Superior temporal gyrus (tissue), 1 donor: ENCODE measurements around the gene SVIL.
"Not testable (repeated sequence)": the region's sequence is repeated elsewhere in the genome, so short reads cannot be mapped to it uniquely, and the experiment has no call there.

Experiments
- DNase-seq: peaks from one replicate; pipeline ENCODE4 v3.0.0-alpha.2; 2016; ENCODE audit errors: extremely low spot score

SVIL gene

DNA sequence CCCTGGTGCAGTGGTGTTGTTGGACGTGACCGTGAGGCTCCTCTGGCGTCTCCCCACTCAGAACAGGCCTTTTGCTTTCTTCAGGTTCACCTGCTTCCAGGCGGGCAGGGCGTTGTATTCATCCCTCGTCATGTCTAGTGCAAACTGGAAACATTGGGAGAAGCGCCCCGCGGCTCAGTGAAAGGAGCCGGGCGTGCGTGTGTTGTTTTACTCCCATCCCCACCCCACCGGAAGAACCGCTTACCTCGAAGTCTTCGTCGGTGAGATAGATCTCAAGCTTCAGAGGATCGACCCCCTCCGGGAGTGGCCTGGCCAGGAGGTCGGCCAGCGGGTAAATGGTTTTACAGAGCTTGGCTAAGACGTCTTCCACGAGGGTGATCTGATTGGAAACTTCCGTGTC, 176.6 kb downstream of the SVIL start:
- not testable (repeated sequence) for DNase-seq

DNA sequence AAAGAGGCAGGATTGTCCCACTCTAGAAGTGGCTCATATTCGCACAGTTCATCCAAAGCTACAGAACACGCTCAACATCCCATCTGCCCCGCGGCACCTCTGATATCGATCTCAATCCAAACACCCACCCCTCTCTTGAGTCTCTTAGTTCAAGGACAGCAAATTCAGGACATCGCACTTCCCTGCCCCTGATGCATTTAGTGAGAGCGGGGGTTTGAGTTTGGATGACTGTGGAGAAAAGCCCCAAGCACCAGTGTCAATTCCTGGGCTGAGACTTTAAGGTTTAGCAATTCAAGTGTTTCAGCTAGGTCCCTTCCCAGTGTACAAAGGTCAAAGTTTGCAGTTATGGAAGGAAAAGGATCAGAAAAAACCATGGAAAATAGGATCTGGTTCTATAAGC, 179.7 kb downstream of the SVIL start:
- no peak for DNase-seq

DNA sequence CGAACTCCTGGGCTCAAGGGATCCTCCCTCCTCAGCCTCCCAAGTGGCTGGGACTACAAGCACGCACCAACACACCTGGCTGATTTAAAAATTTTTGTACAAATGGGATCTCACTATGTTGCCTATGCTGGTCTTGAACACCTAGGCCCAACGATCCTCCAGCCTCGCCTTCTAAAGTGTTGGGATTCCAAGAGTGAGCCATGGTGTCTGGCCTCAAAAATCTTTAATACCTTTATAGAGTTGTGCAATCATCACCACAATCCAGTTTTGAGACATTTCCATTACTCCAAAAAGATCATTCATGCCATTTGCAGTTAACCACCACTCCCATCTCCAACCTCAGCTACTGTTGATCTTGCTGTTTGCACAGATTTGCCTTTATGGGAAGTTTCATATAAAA, 180.5 kb downstream of the SVIL start:
- DNase-seq: no peak

DNA sequence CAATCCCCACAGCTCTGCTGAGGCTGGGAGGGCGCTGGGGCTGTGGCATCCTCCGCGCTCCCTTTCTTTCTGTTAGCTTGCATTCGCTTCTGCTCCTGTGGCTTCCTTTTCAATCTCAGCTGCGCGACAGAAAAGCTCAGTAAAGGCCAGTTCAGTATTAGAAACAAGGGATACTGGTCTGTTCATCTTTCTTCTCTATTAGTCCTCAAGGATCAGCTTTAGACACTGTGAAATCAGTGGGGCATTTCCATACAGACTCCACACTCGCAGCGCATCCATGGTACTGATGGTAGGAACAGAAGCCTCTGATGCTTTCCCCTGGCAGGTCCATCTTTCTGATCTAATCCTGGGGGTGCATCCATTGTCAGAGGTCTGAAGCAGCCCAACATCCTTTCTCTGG, 182.2 kb downstream of the SVIL start:
- no peak for DNase-seq

DNA sequence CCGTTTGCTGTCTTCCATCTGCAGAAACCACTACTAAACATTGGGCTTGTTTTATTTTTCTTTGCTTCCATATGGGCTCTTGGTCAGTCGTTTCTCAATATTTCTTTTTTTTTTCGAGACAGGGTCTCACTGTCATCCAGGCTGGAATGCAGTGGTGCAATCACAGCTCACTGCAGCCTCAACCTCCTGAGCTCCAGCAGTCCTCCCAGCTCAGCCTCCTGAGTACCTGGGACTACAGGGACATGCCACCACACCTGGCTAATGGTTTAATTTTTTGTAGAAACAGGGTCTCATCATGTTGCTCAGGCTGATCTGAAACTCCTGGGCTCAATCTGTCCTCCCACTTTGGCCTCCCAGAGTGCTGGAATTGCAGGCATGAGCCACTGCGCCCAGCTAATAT, 182.8 kb downstream of the SVIL start:
- DNase-seq: no peak

DNA sequence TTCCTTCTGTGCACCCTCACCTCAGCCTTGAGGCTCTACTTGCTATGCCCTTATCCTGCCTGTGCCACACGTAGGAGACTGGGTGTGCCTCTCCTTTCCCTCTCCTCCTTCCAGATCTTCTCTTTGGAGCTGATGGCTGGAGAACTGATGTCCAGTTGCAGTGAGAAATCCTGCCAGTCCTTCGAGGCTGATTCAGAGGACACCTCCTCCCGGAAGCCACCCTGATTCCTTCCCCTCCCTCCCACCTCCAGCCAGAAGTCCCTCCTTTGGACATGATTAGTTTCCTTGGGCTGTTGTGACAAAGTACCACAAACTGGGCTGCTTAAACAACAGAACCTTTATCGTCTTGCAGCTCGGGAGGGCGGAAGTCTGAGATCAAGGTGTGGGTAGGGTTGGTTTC, 184.4 kb downstream of the SVIL start:
- no peak for DNase-seq

DNA sequence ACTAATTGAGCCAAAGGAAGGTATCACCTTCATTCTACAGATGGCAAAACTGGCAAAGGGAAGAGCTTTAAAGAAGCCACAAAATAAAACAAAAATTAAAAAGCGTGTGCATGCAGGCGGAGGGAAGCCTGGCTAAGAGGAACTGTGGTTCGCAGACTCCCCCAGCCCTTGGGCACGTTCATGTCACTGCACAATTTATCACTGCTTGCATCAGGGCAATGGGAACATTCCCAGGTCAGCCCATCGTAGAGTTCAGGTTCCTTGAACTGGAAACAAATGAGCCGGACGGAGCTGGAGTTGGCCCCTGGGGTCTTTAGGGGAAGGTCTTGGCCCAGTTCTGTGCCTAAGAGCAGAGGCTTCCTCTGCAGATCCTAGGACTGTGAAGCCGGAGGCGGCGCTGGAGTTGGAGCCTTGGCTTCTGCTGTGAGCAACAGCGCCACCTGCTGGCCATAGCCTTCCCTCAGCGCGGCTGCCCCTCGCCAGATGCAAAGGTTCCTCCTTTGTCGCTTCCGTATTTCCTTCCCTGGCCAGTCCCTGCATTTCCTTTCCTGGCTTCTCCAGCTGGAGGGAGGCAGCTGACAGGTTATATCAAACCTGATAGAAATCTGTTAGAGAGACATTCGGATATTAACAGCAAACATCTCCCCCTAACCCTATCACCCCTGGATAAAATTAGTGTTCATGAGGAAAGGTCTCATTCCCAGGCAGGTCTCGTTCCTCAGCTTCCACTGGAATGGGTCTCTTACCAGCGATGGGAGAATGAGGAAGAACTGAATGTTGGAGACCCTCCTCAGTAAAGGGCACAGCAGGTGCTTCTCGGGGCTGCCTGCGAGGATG, 185.8 kb downstream of the SVIL start:
- DNase-seq: peak; percentile 84

DNA sequence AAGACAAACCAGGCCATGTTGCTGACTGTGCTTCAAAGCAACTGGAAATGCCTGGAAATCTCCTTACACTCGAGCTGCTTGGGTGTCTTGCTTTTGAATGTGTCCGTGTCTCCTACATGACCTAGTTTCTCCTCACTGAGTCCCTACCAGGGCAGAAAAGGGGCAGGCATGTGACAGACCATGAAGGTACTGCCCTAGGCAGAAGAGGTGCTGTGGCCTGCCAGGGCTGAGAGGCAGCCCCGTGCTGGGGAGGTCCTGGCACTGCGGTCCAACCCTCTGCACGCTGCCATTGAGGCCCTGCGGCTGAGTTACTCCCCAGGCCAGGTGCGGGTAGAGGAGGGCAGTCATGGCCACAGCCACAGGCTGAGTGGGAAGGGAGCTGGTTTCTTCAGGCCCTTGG, 186.6 kb downstream of the SVIL start:
- no peak for DNase-seq

DNA sequence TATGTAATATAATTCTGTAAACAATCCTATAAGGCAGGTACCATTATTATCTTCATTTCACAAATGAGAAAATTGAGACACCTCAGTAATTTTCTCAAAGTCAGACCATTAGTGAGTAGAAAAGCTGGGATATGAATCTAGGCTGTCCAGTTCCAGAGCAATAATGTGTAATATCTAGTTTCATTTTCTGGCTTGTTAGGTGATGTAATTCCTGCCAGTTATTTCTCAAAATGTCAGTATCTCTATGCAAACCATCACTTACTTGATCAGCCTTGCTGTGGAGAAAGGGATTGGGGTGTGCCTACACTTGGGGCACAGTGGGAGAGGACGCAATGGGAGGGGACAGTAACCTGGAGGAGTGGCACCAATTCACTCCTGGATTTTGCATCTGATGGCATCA, 188.4 kb downstream of the SVIL start:
- no peak for DNase-seq

DNA sequence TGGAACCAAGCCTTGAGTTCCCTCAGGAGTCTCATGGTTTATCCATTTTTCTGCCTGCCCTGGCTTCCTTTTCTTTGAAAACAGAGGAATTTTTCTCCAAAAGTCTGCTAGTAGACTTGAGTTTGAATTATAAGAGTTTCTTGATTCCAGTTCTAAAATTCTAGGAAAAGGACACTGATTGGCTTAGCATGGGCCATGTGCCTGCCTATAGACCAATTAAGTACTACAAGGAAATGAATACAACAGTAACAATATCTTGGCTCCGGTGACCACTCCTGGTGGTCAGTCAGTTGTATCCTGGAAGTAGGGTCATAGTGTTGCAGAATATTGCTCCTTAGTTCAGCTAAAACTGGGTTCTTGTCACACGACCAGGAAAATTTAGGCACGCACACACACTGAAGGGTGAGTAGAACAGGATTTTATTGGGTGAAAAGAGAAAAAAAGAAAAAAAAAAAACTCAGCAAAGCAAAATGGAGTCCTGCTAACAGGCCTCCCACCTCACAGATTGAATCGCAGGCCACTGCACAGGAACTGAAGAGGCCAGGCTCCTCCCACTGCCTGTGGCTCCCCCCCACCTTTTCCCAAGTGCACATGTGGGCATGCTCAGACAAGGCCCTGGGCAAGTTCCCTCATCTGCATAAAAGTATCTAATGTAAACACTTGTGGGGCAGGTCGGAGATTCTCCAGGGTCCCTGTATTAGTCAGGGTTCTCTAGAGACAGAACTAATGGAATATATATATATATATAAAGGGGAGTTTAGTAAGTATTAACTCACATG, 190.8 kb downstream of the SVIL start:
- no peak for DNase-seq

DNA sequence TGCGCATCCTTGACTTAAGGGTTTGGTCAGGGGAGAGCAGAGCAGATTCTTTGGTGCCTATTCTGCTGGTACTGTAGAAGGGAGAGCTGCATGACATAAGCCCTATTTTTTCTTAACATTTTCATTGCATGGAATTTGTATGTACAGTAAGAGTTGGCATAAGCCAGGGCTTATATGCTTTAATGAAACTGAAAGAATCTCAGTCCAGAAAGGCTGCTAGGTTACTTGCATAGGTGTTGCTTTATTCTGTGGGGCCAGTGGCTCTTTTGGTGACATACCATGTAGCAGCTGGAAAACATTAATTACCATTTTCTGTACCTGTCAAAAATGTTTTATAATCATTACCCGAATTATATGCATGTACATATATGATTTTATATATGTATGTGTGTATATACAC, 193.8 kb downstream of the SVIL start:
- no peak for DNase-seq

DNA sequence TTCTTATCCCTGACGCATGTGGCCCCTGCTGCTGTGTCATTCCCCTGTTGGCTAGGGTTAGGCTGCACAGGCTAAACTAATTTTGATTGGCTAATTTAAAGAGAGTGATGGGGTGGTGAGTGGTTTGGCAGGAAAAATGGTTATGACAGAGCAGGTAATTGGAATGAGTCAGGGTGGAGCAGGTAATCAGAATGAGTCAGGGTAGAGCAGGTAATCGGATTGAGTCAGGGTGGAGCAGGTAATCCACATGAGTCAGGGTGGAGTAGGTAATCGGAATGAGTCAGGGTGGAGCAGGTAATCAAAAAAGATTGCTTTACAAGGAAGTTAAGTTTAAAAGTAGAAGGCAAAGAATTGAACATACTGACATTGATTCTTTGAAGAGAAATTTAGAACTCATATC, 195.8 kb downstream of the SVIL start:
- DNase-seq: not testable (repeated sequence)

DNA sequence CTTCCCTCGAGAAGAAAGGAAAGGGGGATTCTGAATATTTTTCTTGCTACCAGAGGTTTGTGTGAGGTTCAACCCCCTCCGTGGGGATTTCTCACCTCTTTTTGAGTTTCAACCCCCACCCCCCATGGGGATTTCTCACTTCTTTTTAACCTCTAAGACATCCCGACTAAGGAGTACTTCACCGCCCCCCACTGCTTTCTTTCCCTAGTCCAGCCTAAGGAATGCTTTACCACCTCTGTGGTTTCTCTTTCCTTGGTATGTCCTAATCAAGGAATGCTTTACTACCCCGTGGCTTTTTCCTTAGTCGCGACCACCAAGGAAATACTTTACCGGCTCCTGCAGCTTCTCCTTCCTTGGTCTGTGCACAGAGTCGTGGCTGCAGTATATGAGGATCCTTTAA, 196.5 kb downstream of the SVIL start:
- no peak for DNase-seq

DNA sequence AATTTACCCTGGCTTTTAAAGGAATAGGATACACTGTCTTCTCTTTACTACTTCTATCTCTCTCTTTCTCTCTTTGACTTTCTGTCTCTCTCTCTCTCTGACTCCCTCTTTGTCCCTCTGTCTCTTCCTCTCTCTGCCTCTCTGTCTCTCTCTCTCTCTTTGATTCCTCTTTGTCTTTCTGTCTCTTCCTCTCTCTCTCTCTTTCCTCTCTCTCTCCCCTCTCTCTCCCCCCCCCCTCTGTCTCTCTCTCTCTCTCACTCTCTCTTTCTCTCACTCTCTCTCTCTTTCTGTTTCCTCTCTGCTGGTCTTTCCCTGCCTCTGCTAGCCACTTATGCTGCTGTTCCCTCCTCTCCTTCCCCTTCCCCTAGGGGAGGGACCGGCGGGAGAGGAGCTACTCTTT, 196.9 kb downstream of the SVIL start:
- DNase-seq: no peak

DNA sequence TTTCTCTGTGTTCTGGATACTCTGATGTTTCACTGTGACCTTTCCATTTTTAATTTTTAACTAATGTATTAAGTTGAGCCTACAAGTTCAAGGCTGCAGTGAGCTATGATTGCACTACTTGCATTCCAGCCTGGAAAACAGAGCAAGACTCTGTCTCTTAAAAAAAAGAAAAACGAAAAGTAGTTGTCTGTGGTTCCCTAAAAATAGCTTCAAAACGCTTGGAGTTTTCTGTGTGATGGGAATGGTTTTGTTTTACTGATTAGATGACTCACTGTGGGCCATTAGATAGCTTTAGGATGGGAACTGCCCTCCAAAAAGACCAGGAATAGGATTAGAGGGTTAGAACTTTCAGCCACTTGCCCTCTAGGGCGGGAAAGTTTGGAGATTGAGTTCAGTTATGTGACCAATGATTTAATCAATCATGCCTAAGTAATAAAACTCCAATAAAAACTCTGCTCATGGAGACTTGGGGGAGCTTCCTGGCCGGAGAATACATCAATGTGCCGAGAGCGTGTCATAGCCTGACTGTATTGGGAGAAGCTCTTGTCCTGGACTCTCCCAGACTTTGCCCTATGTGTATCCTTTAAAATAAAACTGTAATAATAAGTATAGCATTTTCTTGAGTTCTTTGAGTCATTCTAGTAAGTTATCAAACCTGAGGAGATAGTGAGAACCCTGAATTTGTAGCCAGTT, 198.8 kb downstream of the SVIL start:
- DNase-seq: no peak

DNA sequence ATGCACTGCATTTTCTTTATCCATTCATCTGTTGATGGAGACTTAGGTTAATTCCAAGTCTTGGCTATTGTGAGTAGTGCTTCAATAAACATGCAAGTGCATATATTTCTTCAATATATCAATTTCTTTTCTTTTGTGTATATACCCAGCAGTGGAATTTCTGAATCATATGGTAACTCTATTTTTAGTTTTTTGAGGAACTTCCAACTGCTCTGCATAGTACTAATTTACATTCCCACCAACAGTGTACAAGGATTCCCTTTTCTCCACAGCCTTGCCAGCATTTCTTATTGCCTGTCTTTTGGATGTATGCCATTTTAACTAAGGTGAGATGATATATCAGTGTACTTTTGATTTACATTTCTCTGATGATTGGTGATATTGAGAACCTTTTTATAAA, 200.7 kb downstream of the SVIL start:
- DNase-seq: peak; percentile 19

DNA sequence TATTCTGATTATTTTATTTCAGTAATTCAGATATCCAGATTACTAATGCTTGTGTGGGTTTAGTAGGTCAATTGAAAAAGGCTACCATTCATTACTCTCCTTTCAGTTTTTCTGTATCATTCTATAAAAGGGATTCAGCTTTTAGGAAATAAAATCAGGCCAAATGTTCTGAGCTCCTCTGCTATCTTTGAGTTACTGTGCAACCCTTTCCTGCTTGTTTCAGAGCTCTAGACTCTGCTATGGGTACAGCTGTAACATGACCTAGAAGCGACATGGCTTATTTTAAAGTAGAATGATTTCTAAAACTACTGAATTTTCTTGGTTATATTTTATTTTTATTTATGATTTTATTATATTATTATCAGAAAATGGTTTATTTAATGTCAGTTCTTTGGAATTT, 203.1 kb downstream of the SVIL start:
- DNase-seq: no peak

DNA sequence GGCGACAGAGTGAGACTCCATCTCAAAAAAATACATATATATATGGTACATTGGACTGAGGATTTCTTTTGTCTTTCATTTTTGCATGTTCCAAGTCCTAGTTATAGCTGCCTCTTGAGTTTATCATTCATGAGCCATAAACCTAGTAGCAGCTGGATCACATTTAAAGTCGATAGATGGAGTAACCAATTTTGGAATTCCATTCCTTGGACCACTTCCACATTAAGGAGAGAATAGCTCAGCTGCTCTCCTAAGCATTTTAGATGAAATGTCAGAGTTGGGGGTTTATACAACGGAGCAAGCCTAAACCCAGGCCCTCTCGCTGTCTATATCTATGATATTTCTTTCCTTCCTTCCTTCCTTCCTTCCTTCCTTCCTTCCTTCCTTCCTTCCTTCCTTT, 204.7 kb downstream of the SVIL start:
- DNase-seq: no peak

DNA sequence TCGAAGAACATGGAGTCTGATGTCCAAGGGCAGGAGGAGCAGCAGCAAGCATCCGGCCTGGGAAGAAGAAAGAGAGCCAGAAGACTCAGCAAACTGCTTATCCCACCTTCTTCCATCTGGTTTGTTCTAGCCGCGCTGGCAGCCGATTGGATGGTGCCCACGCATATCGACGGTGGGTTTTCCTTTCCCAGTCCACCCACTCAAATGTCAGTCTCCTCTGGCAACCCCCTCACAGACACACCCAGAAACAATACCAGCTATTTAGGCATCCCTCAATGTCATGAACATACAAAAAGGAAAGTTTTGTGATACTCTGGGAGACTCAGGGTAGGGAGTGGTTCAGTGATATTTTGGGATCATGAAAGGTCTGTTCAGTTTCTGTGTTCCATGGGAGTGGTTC, 206.3 kb downstream of the SVIL start:
- DNase-seq: no peak

DNA sequence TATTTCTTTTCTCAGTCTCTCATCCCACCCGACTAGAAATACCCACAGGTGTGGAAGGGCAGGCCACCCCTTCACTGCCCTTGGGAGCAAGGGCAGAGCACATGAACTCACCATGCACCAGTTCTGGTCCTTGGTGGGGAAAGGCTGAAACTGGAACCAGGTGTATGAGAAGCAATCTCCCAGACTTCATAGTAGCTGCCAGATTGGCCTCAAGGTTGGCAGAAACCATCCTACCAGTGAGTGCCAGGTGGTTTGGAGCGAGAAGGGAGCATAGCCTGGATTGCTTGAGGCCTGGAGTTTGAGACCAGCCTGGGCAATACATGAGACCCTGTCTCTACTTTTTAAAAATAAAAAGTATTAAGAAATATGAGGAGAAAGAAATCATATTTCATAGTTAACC, 207.1 kb downstream of the SVIL start:
- DNase-seq: no peak

DNA sequence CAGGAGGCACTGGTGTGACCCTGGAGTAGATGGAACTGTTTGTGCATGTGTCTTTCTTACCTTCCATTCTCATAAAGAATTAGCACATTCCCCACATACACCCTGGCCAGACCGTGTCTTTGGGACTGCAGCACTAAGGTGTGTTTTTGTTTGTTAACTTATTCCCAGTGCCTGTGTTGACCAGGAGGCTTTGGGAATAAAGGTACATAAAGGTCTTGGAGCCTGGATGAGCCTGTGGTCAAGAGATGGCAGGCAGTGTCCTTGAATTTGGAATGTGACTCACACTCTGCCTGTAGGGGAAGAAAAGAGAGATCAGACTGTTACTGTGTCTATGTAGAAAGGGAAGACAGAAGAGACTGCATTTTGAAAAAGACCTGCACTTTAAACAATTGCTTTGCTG, 208.4 kb downstream of the SVIL start:
- no peak for DNase-seq

DNA sequence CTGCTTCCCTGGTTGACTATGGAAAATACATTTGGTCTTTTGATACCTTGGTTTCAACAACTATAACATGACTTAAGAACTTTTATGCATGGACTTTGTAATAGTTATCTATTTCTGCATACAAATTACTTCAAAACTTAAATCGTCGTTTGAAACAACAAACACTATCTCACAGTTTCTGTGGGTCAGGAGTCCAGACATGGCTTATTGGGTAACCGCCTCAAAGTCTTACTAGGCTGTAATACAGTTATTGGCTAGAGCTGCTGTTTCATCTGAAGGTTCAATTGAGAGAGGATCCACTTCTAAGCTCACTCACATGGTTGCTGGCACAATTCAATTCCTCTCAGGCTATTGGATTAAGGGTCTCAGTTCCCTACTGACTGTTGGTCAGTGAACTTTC, 210.8 kb downstream of the SVIL start:
- DNase-seq: no peak

DNA sequence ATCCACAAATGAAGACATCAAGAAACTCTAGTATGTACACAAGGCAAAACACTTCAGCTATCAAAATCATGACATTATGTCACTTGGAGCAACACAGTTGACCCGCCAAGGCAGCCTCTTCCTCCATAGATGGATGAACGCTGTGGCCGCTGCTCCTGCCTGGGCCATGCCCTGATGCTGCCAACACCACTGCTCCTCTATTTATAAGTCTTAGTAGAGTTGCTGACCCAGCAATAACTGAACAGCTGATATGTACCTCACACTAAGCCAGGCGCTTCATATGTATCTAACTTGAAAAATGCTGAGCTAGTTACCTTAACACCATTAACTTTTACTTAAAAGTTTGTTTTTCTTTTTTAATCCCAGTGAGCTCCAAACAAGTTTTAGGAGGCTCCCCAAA, 214.0 kb downstream of the SVIL start:
- DNase-seq: no peak
